Glomerular visceral epithelial cell (primary cell): ENCODE results near the gene GRK3.
"Not testable (repeated sequence)": the region's sequence is repeated elsewhere in the genome, so short reads cannot be mapped to it uniquely, and the experiment has no call there.

Experiments used
- DNase-seq: peaks from one replicate; pipeline ENCODE4 v3.0.0-alpha.2; 2016; ENCODE audit errors: extremely low spot score

Gene GRK3

DNA sequence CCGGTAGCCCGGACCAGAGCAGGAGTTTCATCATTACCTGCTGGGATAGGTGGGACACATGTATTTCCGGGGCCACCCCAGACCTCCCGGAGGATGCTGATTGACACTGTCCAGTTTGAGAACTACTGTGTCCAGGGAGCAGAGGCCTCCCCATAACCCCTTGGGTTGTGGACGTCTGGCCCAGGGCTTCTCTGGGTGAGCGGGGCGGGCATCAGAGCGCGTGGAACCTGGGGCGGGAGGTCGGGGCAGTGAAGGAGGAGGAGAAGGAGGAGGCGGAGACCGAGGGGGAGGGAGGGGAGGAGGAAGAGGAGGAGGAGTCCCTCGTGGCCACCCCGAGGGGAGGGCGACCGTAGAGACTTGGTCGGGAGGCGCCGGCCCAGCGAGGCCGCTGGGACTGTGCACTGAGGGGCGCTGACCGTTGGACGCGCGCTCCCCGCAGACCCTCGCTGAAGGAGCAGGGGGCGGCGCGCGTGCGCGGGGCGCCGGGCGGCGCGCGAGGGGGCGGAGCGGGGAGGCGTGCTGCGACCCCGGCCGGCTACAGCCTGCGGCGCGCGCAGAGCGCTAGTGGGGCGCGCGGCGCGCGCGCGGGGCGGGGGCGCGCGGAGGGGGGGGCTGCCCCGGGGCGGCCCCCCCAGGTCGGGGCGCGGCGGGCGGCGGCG is at the start of gene GRK3:
TSS of gene GRK3 (plus strand) at position 356 of the 659 bp plus-strand sequence. CDS start 366 bp downstream, outside the sequence.
- DNase-seq: peak; percentile 63

DNA sequence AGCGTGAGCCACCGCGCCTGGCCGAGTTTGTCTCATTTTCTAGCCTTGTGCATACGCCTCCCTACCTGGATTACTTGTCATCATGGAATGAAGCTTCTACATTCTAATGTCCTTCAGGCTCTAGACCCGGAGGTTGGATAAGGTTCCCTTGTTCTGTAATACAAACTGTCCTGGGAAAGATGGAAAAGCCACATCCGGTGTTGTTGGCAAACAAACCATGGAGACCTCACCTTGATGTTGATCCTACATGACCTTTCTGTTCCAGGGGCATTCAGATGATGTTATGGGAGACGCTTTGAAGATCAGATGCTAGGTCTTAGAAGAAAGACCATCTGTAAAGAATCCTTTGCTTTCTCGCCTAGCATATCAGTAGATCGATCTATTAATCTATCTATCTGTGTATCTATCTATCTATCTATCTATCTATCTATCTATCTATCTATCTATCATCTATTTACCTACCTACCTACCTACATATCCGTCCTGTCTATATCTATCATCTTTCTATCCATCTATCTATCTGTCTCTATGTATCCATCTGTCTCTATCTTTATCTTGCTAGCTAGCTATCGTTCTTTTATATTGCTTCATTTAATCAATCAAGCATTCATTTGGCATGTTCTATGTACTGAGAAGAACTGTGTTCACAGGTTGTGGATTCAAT is 46.3 kb upstream of the GRK3 start:
- no peak for DNase-seq

DNA sequence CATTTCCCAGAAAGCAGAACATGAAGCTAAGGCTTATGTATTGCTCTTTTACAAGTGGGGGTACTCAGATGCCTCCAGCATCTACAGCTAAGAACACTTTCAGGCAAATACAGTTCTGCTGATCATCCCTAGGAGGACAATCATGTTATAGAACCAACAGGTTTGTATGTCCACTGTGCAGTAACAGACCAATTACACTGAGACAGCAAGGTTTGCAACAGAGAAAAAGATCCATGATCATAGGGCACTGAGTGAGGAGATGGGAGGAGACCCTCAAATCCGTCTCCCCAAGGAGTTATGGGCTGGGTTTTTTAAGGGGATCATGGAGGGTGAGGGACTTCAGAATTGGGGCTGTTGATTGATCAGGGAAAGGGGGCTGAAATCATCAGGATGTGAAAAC is 39.1 kb upstream of the GRK3 start:
- no peak for DNase-seq

DNA sequence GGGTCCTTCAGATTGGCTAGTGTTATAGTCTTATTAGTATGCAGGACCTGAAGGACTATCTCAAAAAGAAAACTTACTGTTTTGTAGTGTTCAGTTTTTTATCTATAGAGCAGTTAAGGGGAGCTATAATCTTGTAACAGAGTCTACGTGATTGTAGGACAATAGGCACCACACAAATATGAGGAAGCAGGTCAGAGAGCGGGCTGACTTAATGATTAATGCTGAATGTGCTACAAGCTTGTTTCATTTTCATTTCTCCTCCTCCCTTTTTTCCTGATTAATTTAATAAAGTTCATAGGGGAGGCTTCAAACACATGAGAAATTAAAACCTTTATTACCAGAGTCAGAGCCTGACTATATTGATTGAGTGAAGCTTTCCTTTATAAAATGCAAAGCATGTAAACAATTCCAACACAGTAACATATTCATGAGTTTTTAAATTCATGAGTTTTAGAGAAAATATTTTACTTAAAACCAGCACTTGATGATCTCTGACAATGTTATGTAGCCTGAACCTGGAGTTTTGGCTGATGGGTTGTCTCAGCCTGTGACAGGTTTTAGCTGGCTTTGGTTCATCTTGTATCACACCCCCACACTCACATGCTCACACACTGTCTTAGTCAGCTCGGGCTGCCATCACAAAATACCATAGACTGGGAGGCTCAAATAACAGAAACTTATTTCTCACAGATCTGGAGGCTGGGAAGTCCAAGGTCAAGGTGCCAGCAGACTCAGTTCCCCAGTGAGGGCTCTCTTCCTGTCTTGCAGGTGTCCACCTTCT is 38.5 kb upstream of the GRK3 start:
- not testable (repeated sequence) for DNase-seq

DNA sequence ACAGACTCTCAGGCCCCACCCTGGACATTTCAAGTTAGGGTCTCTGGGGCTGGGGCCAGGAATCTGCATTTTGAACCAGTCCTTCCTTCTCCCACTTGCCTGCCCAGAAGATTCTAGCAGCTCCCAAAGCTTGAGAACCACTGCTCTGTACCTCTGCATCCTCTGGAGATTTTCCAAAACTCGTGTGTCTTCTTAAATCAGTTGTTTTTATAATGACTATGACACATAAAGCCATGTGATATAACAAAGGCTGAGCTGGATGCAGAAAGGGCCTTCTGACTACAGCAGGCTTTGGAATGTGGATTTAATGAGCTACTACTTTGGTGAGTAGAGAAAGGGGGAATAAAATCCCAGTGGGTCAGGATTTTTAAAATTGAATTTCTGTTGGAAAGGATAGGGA is 37.5 kb upstream of the GRK3 start:
- DNase-seq: not testable (repeated sequence)

DNA sequence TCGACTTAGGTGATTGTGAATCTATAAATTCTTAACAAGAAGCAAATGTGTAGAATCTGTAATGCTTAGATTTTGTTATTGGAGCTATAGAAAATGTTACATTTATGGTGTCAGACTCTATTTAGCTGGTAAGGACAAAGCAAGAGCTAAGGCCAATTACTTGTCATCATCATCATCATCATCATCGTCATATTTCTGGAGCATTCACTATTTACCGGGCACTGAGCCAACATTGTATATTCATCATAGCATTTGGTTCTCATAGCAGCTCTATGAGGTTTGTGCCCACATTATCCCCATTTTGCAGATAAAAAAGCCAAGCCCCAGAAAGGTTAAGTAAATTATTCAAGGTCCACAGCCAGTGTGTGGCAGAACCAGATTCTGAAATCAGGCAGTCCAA is 36.4 kb upstream of the GRK3 start:
- DNase-seq: not testable (repeated sequence)

DNA sequence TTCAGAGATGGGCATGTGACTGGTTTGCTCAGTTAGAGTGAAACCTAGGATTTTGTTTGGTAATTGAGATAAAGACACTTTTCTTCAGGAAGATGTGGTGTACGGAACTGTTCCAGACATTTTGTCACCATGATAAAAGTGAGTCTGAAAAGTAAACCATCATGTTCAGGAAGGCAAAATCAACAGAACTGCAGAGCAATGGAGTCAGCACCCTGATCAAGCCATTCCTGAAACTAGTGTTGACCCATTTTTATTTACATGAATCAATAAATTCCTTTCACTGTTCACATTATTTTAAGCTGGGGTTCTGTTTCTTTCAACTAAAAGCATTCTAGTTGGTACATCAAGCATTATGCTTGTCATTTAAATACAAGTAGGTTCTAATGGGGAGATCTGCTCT is 35.4 kb upstream of the GRK3 start:
- DNase-seq: not testable (repeated sequence)

DNA sequence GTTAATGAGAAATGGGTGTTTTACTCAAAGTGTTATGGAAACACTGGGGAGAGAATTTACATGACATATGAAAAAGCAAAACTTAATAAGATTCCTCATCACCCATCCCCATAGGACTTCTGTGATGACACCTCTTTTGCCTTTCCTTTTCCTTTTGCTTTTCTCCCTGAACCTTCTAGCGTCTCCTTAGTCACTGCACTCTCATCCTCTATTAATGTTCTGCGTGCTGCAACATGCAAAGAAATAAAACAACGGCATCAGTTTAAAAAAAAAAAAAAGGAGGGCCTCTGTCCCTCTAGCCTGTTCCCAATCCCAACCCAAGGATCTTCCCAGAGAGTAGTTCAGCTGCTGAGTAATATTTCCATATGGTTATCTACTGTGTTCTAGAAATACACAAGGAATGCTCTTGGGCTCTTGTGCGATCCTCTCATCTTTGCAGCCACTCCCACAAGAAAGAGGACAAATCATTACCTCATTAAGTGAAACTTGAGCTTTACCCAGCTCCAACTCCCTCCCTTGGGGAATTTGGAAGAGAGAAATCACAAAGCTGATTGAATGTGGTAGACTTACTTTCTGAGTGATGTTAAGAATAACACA is 34.8 kb upstream of the GRK3 start:
- not testable (repeated sequence) for DNase-seq

DNA sequence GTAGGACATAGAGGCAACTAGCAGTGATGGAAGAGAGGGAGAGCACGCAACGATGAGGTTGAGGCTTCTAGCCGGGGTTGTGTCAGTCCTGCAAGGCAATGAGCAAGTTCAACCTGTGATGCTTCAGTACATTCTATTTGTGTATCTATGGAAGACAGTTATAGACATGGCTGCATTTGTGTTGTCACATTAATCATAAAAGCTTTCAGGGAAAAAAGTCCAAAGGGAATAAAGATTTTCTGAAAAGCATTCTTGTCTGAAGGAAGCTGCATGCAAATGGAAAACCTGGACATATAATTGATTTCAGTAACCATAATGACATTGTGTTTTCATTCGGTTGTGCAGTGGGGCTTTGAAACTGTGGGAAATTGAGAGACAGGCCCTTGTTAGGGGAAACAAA is 32.8 kb upstream of the GRK3 start:
- not testable (repeated sequence) for DNase-seq

DNA sequence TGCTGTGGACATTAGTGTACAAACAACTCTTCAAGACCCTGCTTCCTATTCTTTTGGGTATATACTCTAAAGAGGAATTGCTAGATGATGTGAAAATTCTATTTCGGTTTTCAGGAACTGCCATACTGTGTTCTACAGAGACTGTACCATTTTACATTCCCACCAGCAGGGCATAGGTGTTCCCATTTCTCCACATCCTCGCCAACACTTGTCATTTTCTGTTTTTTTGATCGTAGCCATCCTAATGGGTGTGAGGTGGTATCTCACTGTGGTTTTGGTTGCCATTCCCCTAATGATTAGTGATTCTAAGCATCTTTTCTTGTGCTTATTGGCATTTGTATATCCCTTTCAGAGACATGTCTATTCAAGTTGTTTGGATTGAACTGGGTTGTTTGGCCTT is 29.8 kb upstream of the GRK3 start:
- DNase-seq: no peak

DNA sequence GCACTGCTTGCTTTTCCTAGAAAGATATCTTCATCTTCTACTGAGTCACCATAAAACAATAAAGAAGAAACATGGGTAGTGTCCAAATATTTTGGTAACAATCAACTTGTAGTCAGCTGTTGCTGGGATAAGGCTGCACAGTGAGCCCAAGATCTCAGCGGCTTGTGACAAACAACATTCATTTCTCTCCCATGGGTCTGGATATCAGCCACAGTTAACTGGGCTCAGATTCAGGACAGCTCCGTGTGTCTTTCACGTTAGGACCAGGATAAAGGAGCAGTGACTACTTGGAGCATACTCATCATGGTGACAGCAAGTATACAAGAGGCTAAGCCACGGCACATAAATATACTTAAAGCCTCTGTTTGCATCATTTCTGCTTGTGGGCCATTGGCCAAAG is 27.9 kb upstream of the GRK3 start:
- DNase-seq: no peak

DNA sequence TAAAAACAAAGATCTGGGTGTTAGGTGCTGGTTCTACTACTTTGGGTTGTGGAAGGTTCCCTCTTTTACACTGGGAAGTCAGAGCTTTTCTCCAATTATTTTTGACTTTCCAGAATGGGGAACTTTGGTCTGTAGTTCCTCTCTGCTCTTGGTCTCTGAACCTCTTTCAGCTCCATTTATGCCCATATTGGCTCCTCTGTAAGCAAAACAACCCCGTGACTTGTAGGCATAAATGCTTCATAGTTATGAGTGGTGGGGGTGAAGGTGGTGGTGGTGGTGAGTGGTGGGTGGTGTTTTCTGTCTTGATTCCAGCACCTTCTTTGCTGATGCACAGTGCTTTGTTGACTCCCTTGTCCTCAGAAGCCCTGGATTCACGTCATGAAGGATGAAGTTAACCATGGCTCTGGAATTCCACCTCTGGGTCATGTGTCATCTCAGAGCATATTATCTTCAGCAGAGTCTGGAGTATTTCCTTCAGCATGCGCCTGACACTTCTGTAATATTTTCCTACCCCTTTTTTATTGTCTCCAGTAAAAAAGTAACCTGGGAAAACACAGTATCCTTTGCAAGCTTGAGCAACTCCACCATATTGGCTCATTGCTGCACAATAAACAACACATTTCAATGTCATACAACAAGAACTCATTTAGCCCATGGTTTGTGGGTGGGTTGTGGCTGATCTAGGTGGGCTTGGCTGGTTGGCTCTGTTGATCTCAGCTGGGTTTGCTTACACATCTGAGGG is 24.1 kb upstream of the GRK3 start:
- no peak for DNase-seq

DNA sequence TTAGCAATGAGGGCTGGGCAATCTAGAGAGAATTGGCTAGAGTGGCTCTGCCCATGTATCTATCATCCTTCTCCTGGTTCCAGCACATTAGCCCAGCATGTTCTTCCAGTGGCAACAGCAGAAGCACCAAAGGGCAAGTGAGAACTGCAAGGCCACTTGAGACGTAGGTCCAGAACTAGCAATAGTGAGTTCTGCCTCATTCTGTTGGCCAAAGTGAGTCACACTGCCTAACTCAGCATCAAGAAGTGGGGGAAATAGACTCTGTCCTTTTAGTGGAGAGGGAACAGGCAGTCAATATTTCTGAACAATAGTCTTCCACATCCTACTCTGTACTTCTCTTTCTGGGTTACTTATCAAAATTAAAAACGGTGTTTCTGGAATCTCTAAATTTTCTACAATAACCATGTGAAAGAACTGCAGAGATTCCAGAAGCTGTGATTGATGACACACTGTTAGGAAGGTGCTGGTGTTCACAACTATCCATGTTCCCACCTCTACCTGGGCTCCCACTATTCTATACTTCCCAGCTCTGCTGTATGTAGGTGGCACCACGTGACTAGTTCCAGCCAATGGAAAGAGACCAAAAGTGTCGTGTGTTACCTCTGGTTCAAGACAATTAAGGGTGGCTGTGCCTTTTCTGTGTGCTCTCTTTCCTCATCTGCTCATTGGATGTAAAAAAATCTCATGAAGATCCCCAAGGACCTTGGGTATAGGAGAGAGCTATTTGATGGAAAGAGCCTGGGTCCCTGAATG is 23.4 kb upstream of the GRK3 start:
- no peak for DNase-seq

DNA sequence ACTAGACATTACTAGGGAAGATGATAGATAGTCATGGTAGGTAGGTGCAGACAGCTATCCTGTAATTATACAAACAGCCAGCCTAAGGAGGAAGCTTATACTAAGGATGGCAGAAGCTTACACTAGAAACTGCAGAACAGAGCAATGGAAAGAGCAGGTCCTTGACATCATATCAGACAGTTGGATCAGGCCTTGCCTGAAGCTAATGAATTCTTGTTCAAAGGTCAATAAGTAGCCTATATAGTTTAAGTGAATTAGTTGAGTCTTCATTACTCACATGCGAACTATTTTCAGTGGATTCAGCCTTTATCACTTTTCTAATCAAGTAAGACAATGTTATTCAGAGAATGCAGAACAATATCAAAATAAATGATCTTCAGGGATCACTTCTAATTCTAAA is 22.3 kb upstream of the GRK3 start:
- DNase-seq: no peak

DNA sequence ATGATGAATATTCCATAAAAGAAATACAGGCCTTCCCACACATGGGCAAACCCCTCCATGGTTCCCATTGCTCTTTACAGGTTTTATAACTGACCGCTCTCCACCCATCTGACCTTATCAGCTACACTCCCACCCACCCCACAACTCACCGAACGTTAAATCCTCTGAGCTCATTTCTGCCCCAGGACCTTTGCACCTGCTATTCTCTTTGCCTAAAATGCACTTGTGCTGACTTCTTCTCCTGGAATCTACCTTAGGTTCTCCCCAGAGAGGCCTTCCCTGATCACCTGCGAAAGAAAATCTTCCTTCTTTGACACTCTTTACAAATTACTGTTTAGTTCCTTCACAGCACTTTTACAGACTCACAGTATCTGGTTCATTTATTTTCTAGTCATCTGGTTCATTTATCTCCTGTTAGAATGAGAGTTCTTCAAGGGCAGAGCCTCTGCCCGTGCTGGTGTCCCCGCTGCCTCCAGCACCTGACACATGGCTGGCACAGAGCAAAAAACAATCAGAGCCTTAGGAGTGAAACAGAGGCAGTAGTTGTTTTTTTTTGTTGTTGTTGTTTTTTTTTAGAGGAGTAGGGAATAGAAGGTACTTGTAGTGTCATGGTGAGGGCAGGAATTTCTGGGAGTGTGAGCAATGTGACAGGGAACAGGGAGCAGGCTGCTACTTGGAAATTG is 21.6 kb upstream of the GRK3 start:
- DNase-seq: no peak

DNA sequence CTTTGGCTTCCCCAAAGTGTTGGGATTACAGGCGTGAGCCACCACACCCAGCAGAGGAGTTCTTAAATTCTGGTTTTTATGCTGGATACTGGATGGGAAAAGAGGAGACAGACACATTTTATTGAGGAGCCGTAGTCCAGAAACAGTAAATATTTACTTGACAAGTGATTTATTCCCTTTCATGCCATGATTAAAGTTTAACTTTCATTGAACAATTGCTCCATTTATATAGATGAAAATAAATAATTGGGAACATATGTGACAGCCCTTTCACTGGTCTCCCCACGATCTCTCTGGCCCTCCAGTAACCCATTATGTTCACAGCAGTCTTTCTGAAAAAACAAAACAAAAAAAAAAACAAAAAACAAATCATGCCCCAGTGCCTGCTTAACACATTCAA is 19.3 kb upstream of the GRK3 start:
- no peak for DNase-seq

DNA sequence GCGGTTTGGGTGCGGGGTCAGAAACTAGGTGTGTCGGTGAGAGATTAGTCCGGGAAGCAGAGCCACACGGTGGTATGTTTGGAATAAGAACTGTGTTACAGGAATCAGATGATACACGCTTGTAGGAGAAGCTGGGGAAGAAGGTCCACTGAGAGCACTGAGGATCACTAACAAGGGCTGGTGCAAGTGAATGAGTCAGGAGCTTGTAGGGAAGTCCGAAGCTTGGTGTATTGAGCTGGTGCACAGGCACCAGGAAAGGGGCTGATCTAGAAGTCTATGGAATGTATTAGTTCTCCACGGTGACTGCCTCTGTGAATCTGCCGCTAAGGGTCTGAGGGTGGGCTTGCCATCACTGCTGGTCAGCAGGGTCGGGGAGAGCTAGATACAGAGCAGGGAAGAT is 18.8 kb upstream of the GRK3 start:
- DNase-seq: no peak

DNA sequence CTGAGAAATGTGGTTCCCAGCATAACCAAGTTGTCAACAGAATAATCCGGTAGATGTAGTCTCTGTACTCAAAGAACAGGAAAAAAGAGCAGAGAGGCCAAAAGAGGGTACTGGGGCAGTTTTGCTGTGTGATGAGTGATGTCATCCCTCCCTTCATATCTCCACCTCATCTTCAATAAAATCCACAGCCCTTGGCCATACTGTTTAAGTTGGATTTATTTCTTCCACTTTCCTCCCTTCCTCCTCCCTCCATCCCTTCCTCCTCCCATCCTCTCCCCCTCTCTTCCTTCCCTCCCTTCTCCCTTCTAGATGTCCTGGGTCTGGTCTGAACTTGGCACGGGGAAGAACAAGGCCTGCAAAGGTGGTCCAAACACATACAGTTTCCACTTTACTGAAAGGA is 18.2 kb upstream of the GRK3 start:
- no peak for DNase-seq

DNA sequence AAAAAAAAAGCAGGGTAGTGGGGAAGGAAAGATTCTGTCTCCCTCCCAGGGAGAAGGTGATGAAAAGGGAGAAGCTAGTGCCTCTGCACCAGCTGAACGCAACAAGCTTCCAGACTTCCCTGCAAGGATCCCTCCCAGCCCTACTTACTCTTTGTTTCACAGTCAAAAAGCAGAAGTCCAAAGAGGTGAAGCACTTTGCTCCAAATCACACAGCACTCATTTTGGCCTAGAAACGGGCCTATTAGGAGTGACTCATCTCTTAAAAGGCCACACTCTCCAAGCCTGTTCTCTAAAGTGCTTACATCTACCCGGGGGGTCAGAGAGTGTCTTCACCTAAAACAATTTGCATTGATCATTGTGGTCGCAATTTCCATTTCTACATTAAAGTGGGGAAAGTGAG is 17.7 kb upstream of the GRK3 start:
- no peak for DNase-seq

DNA sequence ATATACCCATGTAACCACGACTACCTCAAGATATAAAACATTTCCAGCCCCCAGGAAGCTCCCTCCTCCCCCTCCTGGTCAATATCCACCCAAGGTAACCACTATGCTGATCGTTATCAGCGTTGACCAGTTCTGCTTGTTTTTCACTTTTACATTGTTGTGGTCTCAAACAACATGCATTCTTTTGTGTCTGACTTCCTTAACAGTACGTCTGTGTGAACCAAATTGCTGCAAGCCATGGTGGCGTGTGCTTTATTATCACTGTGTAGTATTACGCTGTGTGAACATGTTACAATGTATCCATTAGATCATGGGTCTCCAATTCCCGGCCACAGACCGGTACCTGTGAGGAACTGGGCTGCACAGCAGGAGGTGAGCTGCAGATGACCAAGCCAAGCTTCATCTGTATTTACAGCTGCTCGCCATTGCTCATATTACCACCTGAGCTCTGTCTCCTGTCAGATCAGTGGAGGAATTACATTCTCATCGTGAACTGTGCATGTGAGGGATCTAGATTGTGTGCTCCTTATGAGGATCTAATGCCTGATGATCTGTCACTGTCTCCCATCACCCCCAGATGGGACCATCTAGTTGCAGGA is 15.5 kb upstream of the GRK3 start:
- DNase-seq: no peak
